ENCODE data around the gene KCNN4. TPM values are rescaled to one million over a fixed set of nuclear protein-coding genes. Genes with fewer than 3 reads are reported as not detected.

The KCNN4 gene
- total and polyA plus RNA-seq, 2 donors (not counting 3 experiments of a cell fraction or from before 2014, with no cell fraction given), result 0.29 TPM; not detected in 1

- H3K4me1 ChIP-seq (ENCODE audit: control insufficient read depth, extremely low read depth, insufficient read depth, low read length), result peaks cover 13% of the 10 kb centered on the region
- POLR2A ChIA-PET, result no interaction called here
- H3K36me3 ChIP-seq (ENCODE audit: control insufficient read depth in 2 of 2, extremely low read depth in 1 of 2, insufficient read depth in 2 of 2, low read length in 2 of 2), result no peaks in the 10 kb centered on the region
- CTCF ChIA-PET, result interaction anchor here (1.1 to 2.8 kb wide), 3 partner anchors 10 to 54 kb away, joined by 4 to 18 read pairs (median 8); no protein-coding TSS in a partner anchor
- FAIRE-seq (no peak), DNase-seq (ENCODE audit: low read depth, low spot score) (no peak)
- H3K9me3 ChIP-seq (replicated peaks; ENCODE audit: control insufficient read depth, insufficient read depth, low read length), result no peaks in the 10 kb centered on the region
- H3K79me2 ChIP-seq (ENCODE audit: control insufficient read depth, insufficient read depth, low read length), result no peaks in the 10 kb centered on the region
- peak overlapping the region in 2 of 3 experiments; percentile 7 to 21 for H3K4me3 ChIP-seq (replicated peaks in 1 of 3; ENCODE audit: insufficient read depth in 1 of 3, low read depth in 1 of 3, low read length in 3 of 3)
- H3K27me3 ChIP-seq (ENCODE audit: control insufficient read depth in 2 of 2, insufficient read depth in 2 of 2, low read length in 2 of 2), result peaks cover 3 to 8% of the 10 kb centered on the region in 2 experiments
- dilution Hi-C loops (cut with MboI; ENCODE audit: extremely low pct_ligation_motif_present, low sequenced_read_pairs), result no loop called here
- peak overlapping the region; percentile 22 for H2AFZ ChIP-seq (ENCODE audit: low read depth, low read length)
- BruUV-seq (replicated peaks), result no TSS peak
- H3K9me1 ChIP-seq (replicated peaks; ENCODE audit: control insufficient read depth, extremely low read depth, insufficient read depth, low read length), result no peaks in the 10 kb centered on the region
- H3K9ac ChIP-seq (replicated peaks; ENCODE audit: extremely low read depth, insufficient read depth, low read length), result no peak overlapping the region
- H4K20me1 ChIP-seq (replicated peaks; ENCODE audit: control insufficient read depth, extremely low read depth, insufficient read depth, low read length), result no peaks in the 10 kb centered on the region
- intact Hi-C loops (cut with micrococcal nuclease), result no loop called here
- H3K4me2 ChIP-seq (ENCODE audit: insufficient read depth, low read length), result peak overlapping the region; percentile 55
- no peak overlapping the region for H3K27ac ChIP-seq (ENCODE audit: insufficient read depth, low read depth, low read length)
- TF ChIP-seq FOS (IDR thresholded peaks at IDR 0.05; ENCODE audit: borderline replicate concordance, insufficient read depth, low read length), result no peak
- no peak for TF ChIP-seq GATA2 (IDR thresholded peaks at IDR 0.05; ENCODE audit: insufficient read depth, insufficient read length, low read depth, low read length)
- no peak for TF ChIP-seq POLR2A (IDR thresholded peaks at IDR 0.05; ENCODE audit: low read depth, low read length)
- TF ChIP-seq, protein P1, sequence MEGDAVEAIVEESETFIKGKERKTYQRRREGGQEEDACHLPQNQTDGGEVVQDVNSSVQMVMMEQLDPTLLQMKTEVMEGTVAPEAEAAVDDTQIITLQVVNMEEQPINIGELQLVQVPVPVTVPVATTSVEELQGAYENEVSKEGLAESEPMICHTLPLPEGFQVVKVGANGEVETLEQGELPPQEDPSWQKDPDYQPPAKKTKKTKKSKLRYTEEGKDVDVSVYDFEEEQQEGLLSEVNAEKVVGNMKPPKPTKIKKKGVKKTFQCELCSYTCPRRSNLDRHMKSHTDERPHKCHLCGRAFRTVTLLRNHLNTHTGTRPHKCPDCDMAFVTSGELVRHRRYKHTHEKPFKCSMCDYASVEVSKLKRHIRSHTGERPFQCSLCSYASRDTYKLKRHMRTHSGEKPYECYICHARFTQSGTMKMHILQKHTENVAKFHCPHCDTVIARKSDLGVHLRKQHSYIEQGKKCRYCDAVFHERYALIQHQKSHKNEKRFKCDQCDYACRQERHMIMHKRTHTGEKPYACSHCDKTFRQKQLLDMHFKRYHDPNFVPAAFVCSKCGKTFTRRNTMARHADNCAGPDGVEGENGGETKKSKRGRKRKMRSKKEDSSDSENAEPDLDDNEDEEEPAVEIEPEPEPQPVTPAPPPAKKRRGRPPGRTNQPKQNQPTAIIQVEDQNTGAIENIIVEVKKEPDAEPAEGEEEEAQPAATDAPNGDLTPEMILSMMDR (IDR thresholded peaks at IDR 0.05; ENCODE audit: extremely low read depth in 1 of 2, insufficient read depth in 1 of 2, low read depth in 1 of 2, low read length in 2 of 2), result no peak
- TF ChIP-seq POLR2AphosphoS5 (IDR thresholded peaks at IDR 0.05; ENCODE audit: insufficient read depth, low read depth, low read length), result no peak
- TF ChIP-seq EZH2 (IDR thresholded peaks at IDR 0.05; ENCODE audit: borderline replicate concordance, low read depth, low read length, severe bottlenecking), result no peak
- no peak for TF ChIP-seq MAX (IDR thresholded peaks at IDR 0.05; ENCODE audit: insufficient read depth, insufficient read length)
- TF ChIP-seq MYC (IDR thresholded peaks at IDR 0.05; ENCODE audit: low read depth, low read length), result no peak
Observed at GRCh38 chr19:43798546-43799409, 18.0 kb upstream of the KCNN4 start.
